Parathyroid adenoma (tissue), 2 donors: Measurements from ENCODE around the gene OR51A4.
"Not testable (repeated sequence)": the region's sequence is repeated elsewhere in the genome, so short reads cannot be mapped to it uniquely, and the experiment has no call there.

ENCODE experiments used
- H2AFZ ChIP-seq: fragments of 300-600 bp; sonication (generic); one replicate; pipeline ENCODE4 v1.7.0; 2017; ENCODE audit warnings: antibody characterized with exemption, mild to moderate bottlenecking
- H3K27ac ChIP-seq: fragments of 300-600 bp; sonication (generic); one replicate; pipeline ENCODE4 v1.7.0; 2017
- H3K27me3 ChIP-seq: fragments of 300-600 bp; sonication (generic); one replicate; pipeline ENCODE4 v1.7.0; 2017; ENCODE audit warnings: low read length; ENCODE audit not compliant: control insufficient read depth, insufficient read depth
- H3K36me3 ChIP-seq: fragments of 300-600 bp; sonication (generic); one replicate; pipeline ENCODE4 v1.7.0; 2017; ENCODE audit warnings: low read length; ENCODE audit not compliant: control insufficient read depth, insufficient read depth
- H3K4me1 ChIP-seq: fragments of 300-600 bp; sonication (generic); one replicate; pipeline ENCODE4 v1.7.0; 2017; ENCODE audit warnings: control low read depth
- H3K4me2 ChIP-seq: fragments of 300-600 bp; sonication (generic); one replicate; pipeline ENCODE4 v1.7.0; 2017; ENCODE audit warnings: low read length
- H3K4me3 ChIP-seq: fragments of 300-600 bp; sonication (generic); one replicate; pipeline ENCODE4 v1.7.0; 2017; ENCODE audit warnings: low read depth, low read length
- H3K79me2 ChIP-seq: fragments of 300-600 bp; sonication (generic); one replicate; pipeline ENCODE4 v1.7.0; 2017; ENCODE audit warnings: control low read depth
- H3K9ac ChIP-seq: fragments of 300-600 bp; sonication (generic); one replicate; pipeline ENCODE4 v1.7.0; 2017; ENCODE audit warnings: mild to moderate bottlenecking
- H3K9me3 ChIP-seq: fragments of 300-600 bp; sonication (generic); one replicate; pipeline ENCODE4 v1.7.0; 2017; ENCODE audit warnings: low read length; ENCODE audit not compliant: control insufficient read depth
- CTCF ChIP-seq: fragments of 300-600 bp; sonication (generic); IDR thresholded peaks from one replicate; pipeline ENCODE4 v1.7.0; 2017; ENCODE audit warnings: antibody characterized with exemption, mild to moderate bottlenecking
- donor health status: primary hyperparathyroidism.

Gene OR51A4

DNA sequence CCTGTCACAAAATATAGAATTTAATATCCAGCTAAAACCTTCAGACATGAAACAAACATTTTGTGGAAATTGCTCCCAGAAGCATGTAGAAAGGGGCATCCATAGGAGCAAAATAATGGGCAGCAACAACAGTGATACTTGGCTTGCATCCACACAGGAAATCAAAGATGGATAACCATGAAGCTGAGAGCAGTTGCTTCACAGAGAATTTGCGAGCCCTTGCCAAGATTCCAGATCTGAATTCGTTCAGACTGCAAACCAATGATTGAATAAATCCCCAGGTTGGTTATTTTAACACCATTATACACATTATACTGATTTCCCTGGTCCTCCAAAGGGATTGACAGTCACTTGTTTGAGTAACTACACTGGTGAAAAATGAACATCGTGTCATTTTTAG is 31.6 kb upstream of the OR51A4 start:
- H3K27me3 ChIP-seq, result no peaks in the 10 kb centered on the region
- H2AFZ ChIP-seq, result no peak overlapping the region
- TF ChIP-seq CTCF, result no peak
- no peaks in the 10 kb centered on the region for H3K9me3 ChIP-seq
- no peaks in the 10 kb centered on the region for H3K4me1 ChIP-seq
- no peak overlapping the region for H3K9ac ChIP-seq
- no peaks in the 10 kb centered on the region for H3K36me3 ChIP-seq
- no peaks in the 10 kb centered on the region for H3K79me2 ChIP-seq
- no peak overlapping the region for H3K4me3 ChIP-seq
- no peak overlapping the region for H3K4me2 ChIP-seq
- no peak overlapping the region for H3K27ac ChIP-seq

- Histone ChIP-seq H3K9ac (no peak overlapping the region), H3K36me3 (no peaks in the 10 kb centered on the region), H2AFZ (no peak overlapping the region), H3K4me2 (no peak overlapping the region), H3K9me3 (no peaks in the 10 kb centered on the region), H3K27ac (no peak overlapping the region), H3K27me3 (no peaks in the 10 kb centered on the region), H3K4me3 (no peak overlapping the region), H3K79me2 (no peaks in the 10 kb centered on the region), H3K4me1 (no peaks in the 10 kb centered on the region)
- no peak for TF ChIP-seq CTCF
Observed at GRCh38 chr11:4975436-4975835, 28.0 kb upstream of the OR51A4 start.

DNA sequence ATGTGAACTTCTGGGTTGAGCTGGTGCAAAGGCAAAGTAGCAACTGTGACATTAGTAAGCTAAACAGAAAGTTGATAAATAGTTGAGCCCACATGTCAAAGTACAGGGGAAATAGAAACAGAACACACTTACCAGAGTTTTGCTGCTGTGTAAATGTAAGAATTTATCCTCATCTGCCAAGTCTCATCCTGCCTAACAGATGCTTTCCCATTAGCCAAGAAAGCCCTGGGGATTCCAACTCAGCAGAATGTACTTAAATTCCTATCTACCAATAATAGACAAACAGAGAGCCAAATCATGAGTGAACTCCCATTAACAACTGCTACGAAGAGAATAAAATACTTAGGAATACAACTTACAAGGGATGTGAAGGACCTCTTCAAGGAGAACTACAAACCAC is 15.4 kb upstream of the OR51A4 start:
- no peak overlapping the region for H2AFZ ChIP-seq
- no peaks in the 10 kb centered on the region for H3K36me3 ChIP-seq

GRCh38 chr11:4960877-4961276 is 13.5 kb upstream of the OR51A4 start:
- H2AFZ ChIP-seq, result no peak overlapping the region
- no peaks in the 10 kb centered on the region for H3K79me2 ChIP-seq
- no peak overlapping the region for H3K9ac ChIP-seq
- TF ChIP-seq CTCF, result no peak
- no peaks in the 10 kb centered on the region for H3K27me3 ChIP-seq
- H3K4me1 ChIP-seq, result no peaks in the 10 kb centered on the region
- H3K9me3 ChIP-seq, result no peaks in the 10 kb centered on the region
- no peak overlapping the region for H3K4me3 ChIP-seq
- no peaks in the 10 kb centered on the region for H3K36me3 ChIP-seq
- no peak overlapping the region for H3K27ac ChIP-seq
- H3K4me2 ChIP-seq, result no peak overlapping the region

More for the DNA sequence above, 15.4 kb upstream of the OR51A4 start:
- H3K27ac ChIP-seq, result no peak overlapping the region
- no peaks in the 10 kb centered on the region for H3K27me3 ChIP-seq
- H3K4me1 ChIP-seq, result no peaks in the 10 kb centered on the region
- no peaks in the 10 kb centered on the region for H3K9me3 ChIP-seq
- H3K4me2 ChIP-seq, result no peak overlapping the region
- no peaks in the 10 kb centered on the region for H3K79me2 ChIP-seq
- no peak for TF ChIP-seq CTCF
- H3K4me3 ChIP-seq, result no peak overlapping the region
- H3K9ac ChIP-seq, result no peak overlapping the region

DNA sequence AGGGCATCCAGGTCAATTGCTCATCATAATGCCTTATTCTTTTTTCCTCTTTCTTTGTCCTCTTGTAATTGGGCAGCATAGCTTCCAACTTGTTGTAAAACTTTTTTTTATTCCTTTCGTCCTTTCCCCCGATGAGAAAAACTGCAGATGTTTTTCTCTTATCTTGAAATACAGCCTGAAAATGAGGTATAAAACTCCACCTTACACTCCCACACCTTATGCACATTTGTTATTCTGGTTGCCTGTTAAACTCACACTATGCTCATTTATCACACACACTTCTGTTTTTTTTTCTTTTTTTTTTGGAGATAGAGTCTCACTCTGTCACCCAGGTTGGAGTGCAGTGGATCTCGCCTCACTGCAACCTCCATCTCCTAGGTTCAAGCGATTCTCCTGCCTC is 10.0 kb upstream of the OR51A4 start:
- no peaks in the 10 kb centered on the region for H3K4me1 ChIP-seq

GRCh38 chr11:4955613-4956012 is 8.2 kb upstream of the OR51A4 start, which contains the start of gene OR51A2:
Gene OR51A2 (minus strand): TSS chr11:4955713. CDS start chr11:4955713, 0 bp downstream.
- not testable (repeated sequence) for H3K27me3 ChIP-seq, H3K79me2 ChIP-seq, H3K4me3 ChIP-seq, H3K9ac ChIP-seq, H3K4me1 ChIP-seq, H3K27ac ChIP-seq, H3K4me2 ChIP-seq, H2AFZ ChIP-seq, H3K9me3 ChIP-seq, H3K36me3 ChIP-seq

More for the DNA sequence above, 10.0 kb upstream of the OR51A4 start:
- H3K9ac ChIP-seq, result no peak overlapping the region
- no peak overlapping the region for H2AFZ ChIP-seq
- TF ChIP-seq CTCF, result no peak
- no peak overlapping the region for H3K4me3 ChIP-seq
- no peaks in the 10 kb centered on the region for H3K27me3 ChIP-seq
- no peaks in the 10 kb centered on the region for H3K36me3 ChIP-seq
- H3K79me2 ChIP-seq, result no peaks in the 10 kb centered on the region
- no peaks in the 10 kb centered on the region for H3K9me3 ChIP-seq
- H3K27ac ChIP-seq, result no peak overlapping the region
- no peak overlapping the region for H3K4me2 ChIP-seq
